Measurements from ENCODE around the gene STRIP2.

The STRIP2 gene

GRCh38 chr7:129421717-129422250 lies 12.4 kb upstream of the STRIP2 start:
- TF ChIP-seq CTCF (IDR thresholded peaks at IDR 0.05; ENCODE audit: borderline replicate concordance, control extremely low read depth, extremely low read depth, insufficient read depth, missing control alignments) = no peak
- no peak for DNase-seq (ENCODE audit: low spot score)
- in situ Hi-C loops (cut with MboI; ENCODE audit: low sequenced_read_pairs, unreplicated experiment) = no loop called here

DNA sequence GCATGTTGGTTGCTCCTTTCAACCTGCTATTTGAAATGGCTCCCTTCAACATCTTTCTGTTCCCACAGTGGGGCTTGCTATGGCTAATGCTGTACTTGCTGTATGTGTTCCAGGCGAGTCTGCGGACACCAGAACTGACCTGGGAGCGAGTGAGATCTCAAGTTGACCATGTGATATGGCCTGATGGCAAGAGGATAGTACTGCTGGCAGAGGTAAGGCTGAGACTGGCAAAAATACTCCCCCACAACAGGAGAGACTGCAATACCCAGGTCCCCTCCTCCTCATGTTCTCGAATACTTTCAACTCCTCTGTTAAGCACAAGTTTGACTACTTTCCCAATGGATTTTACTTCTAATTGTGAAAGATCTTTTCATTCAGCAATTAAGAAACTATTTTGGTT lies 11.5 kb upstream of the STRIP2 start:
- in situ Hi-C loops (cut with MboI; ENCODE audit: low sequenced_read_pairs, unreplicated experiment) = no loop called here

GRCh38 chr7:129423700-129424410 lies 10.4 kb upstream of the STRIP2 start:
- in situ Hi-C loops (cut with MboI; ENCODE audit: low sequenced_read_pairs, unreplicated experiment) = no loop called here
- DNase-seq (ENCODE audit: low spot score) = no peak
- no peak for TF ChIP-seq CTCF (IDR thresholded peaks at IDR 0.05; ENCODE audit: borderline replicate concordance, control extremely low read depth, extremely low read depth, insufficient read depth, missing control alignments)

More for the DNA sequence above, 11.5 kb upstream of the STRIP2 start:
- no peak for DNase-seq (ENCODE audit: low spot score)
- TF ChIP-seq CTCF (IDR thresholded peaks at IDR 0.05; ENCODE audit: borderline replicate concordance, control extremely low read depth, extremely low read depth, insufficient read depth, missing control alignments) = no peak

- no peak for TF ChIP-seq CTCF (IDR thresholded peaks at IDR 0.05; ENCODE audit: borderline replicate concordance, control extremely low read depth, extremely low read depth, insufficient read depth, missing control alignments)
- DNase-seq (ENCODE audit: low spot score) = no peak
- in situ Hi-C loops (cut with MboI; ENCODE audit: low sequenced_read_pairs, unreplicated experiment) = no loop called here
Observed at GRCh38 chr7:129426482-129426881, 7.8 kb upstream of the STRIP2 start.

- no peak for TF ChIP-seq CTCF (IDR thresholded peaks at IDR 0.05; ENCODE audit: borderline replicate concordance, control extremely low read depth, extremely low read depth, insufficient read depth, missing control alignments)
- in situ Hi-C loops (cut with MboI; ENCODE audit: low sequenced_read_pairs, unreplicated experiment) = no loop called here
- no peak for DNase-seq (ENCODE audit: low spot score)
Observed at GRCh38 chr7:129427526-129428045, 6.6 kb upstream of the STRIP2 start.

DNA sequence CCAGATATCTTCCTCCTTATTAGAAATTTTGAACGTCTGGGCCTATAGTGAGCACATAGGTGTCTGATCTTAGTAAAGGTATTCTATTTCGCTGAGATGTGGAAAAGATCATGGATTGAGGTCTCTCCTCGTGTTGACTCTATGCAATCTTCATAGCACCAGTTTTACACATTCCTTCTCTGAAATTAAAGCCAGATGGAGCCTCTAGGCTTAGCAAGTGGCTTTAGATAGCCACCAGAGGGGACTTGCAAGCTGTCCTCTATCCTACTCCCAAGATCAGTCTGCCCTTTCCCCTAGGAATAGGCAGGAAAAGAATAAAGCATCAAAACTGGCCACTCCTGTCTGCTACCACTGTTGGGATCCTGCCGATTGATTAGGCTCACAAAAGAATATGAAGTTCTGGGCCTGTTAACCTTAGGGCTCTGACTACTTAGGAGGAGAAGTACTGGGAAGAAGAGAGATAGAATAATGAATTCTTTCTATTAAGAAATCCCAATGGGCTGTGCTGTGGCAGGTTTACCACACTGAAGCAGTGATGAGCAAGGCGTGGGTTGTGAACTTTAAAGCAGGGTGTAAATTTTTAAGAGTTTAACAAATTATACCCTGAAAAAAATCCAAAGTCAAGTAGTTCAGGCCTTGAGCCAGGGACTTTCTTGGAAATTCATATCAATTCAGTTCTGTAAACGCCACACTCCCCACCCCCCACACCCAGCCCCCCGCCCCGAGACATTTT lies 2.2 kb upstream of the STRIP2 start:
- in situ Hi-C loops (cut with MboI; ENCODE audit: low sequenced_read_pairs, unreplicated experiment) = no loop called here
- no peak for DNase-seq (ENCODE audit: low spot score)
- TF ChIP-seq CTCF (IDR thresholded peaks at IDR 0.05; ENCODE audit: borderline replicate concordance, control extremely low read depth, extremely low read depth, insufficient read depth, missing control alignments) = no peak
